Pons (tissue), 1 donor: ENCODE results near the gene CEACAM7.
"Not testable (repeated sequence)": the region's sequence is repeated elsewhere in the genome, so short reads cannot be mapped to it uniquely, and the experiment has no call there.

ENCODE experiments used
- DNase-seq: peaks from one replicate; pipeline ENCODE4 v3.0.0-alpha.2; 2016; ENCODE audit warnings: low spot score

CEACAM7 gene

GRCh38 chr19:41656756-41657155, 31.3 kb downstream of the CEACAM7 start:
- not testable (repeated sequence) for DNase-seq

- DNase-seq: no peak
Measured at GRCh38 chr19:41652250-41652649, 35.8 kb downstream of the CEACAM7 start.

- no peak for DNase-seq
Measured at GRCh38 chr19:41649827-41650226, 38.2 kb downstream of the CEACAM7 start.

- DNase-seq: no peak
Measured at GRCh38 chr19:41646589-41647204, 41.4 kb downstream of the CEACAM7 start.

GRCh38 chr19:41641879-41642485, 46.1 kb downstream of the CEACAM7 start:
- peak; percentile 67 for DNase-seq

GRCh38 chr19:41638641-41639081, 49.4 kb downstream of the CEACAM7 start:
- DNase-seq: no peak

- DNase-seq: no peak
Measured at GRCh38 chr19:41637484-41637883, 50.6 kb downstream of the CEACAM7 start.

- no peak for DNase-seq
Measured at GRCh38 chr19:41627966-41628675, 59.9 kb downstream of the CEACAM7 start.

- peak; percentile 20 for DNase-seq
Measured at GRCh38 chr19:41626877-41627276, 61.2 kb downstream of the CEACAM7 start, which contains the start of gene CEACAM4. CEACAM4 (minus strand) TSS chr19:41627074; CDS start chr19:41626963, 111 bp downstream.

GRCh38 chr19:41626278-41626677, 61.8 kb downstream of the CEACAM7 start:
- no peak for DNase-seq

GRCh38 chr19:41624937-41625336, 63.1 kb downstream of the CEACAM7 start:
- DNase-seq: no peak

- DNase-seq: no peak
Measured at GRCh38 chr19:41624515-41624914, 63.6 kb downstream of the CEACAM7 start.

- no peak for DNase-seq
Measured at GRCh38 chr19:41623360-41623759, 64.7 kb downstream of the CEACAM7 start.
